Retinal pigment epithelial cell (primary cell): ENCODE data around the gene TNS3.
"Not testable (repeated sequence)": the region's sequence is repeated elsewhere in the genome, so short reads cannot be mapped to it uniquely, and the experiment has no call there.

Experiments
- DNase-seq: peaks from one replicate; pipeline ENCODE4 v3.0.0-alpha.2; 2010; ENCODE audit warnings: low read depth
- H3K4me3 ChIP-seq: 2 replicates; pipeline ENCODE4 v1.5.1; 2011; ENCODE audit warnings: mild to moderate bottlenecking, low read length, control low read depth, moderate library complexity
- TF ChIP-seq, protein P1 (sequence below): conservative IDR thresholded peaks from 2 replicates; pipeline ENCODE4 v1.5.1; 2011; ENCODE audit warnings: low read depth, low read length, control low read depth, inconsistent platforms

Gene TNS3

DNA sequence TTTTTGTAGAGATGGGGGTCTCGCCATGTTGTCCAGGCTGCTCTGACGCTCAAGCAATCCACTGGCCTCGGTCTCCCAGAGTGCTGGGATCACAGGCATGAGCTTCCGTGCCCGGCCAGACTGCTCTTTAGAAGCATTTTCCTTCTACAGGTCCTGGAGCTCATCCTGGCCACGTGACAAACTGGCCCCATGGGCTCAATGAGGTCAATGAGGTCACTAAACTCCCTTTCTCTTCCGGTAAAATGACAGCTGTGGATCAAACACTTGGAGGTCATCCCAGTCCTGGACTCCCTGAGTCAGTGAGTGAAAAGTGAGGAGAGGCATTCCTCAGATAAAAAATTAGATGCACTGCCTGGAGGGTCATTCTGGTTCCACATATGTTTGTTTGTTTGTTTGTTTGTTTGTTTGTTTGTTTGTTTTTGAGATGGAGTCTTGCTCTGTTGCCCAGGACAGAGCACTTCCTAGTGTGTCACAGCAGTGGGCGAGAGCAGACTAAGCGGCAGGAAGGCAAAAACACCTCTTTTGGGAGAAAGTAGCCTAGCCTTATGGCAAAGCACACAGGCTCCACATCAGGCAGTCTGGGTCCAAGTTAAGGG lies 134.9 kb downstream of the TNS3 start:
- H3K4me3 ChIP-seq, result no peak overlapping the region
- TF ChIP-seq, protein P1, sequence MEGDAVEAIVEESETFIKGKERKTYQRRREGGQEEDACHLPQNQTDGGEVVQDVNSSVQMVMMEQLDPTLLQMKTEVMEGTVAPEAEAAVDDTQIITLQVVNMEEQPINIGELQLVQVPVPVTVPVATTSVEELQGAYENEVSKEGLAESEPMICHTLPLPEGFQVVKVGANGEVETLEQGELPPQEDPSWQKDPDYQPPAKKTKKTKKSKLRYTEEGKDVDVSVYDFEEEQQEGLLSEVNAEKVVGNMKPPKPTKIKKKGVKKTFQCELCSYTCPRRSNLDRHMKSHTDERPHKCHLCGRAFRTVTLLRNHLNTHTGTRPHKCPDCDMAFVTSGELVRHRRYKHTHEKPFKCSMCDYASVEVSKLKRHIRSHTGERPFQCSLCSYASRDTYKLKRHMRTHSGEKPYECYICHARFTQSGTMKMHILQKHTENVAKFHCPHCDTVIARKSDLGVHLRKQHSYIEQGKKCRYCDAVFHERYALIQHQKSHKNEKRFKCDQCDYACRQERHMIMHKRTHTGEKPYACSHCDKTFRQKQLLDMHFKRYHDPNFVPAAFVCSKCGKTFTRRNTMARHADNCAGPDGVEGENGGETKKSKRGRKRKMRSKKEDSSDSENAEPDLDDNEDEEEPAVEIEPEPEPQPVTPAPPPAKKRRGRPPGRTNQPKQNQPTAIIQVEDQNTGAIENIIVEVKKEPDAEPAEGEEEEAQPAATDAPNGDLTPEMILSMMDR, result no peak
- no peak for DNase-seq

DNA sequence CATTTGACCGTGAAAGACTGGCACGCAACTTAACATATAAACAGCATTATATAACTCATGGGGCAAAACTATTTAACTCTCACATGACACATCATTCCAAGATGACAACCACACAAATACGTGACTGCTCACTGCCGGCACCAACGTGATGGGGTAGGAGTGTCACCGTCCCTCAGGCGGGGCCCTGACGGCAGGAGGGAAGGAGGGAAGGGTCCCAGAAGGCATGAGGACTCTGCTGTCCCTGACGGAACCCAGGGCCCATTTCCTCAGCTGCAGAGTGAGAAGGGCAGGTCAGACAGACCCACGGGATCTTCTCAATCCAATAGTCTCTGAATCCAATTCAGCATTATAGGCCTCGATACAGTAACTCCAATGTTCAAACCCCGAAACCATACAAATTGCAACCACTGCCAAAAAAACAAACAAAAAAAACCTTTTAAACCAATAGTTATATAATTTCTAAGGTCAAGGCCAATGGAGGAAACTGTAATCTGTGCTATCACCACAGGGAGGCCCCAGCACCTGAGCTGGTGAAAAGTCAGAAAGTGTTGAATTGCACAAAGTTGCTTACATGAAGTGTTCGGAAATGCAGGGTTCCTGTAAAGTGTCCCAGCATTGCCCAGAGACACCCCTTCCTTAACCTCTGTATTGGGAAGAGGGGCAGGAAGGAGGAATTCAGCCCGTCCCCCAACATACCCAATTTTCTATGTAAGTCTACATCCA lies 137.4 kb downstream of the TNS3 start:
- no peak overlapping the region for H3K4me3 ChIP-seq
- no peak for DNase-seq
- TF ChIP-seq, protein P1, result peak; percentile 71

DNA sequence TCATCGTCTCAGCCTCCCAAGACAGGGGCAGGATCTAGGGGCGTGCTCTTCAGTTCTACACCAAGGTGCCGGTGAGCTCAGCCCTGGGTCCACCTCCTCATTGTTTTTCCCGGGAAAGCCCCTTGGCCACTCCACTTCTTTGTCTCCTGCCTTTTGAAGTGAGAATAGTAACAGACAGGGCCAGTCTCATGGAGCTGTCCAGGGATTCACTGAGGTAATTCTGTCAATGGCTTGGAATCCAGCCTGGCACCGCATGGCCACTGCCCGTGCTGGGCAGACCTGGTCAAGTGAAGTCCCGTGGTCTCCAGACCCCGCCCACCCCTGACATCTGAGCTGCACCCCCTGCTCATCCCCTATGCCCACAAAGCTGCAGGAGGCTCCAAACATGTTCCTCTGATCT lies 138.9 kb downstream of the TNS3 start:
- no peak for DNase-seq
- no peak overlapping the region for H3K4me3 ChIP-seq
- TF ChIP-seq, protein P1, result no peak

DNA sequence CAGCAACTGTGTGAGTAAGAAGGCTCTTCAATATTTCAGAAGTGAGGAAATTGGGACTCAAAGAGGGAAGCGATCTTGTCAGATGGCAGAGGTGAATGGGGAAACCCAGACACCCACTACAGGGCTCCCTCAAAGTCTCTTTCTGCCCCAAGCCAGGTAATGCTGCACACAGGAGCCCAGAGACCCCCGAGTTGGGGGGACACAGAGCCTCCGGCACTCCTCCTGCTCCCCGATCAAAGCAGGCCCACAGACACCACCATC lies 139.4 kb downstream of the TNS3 start:
- H3K4me3 ChIP-seq, result no peak overlapping the region
- no peak for DNase-seq
- TF ChIP-seq, protein P1, result no peak

DNA sequence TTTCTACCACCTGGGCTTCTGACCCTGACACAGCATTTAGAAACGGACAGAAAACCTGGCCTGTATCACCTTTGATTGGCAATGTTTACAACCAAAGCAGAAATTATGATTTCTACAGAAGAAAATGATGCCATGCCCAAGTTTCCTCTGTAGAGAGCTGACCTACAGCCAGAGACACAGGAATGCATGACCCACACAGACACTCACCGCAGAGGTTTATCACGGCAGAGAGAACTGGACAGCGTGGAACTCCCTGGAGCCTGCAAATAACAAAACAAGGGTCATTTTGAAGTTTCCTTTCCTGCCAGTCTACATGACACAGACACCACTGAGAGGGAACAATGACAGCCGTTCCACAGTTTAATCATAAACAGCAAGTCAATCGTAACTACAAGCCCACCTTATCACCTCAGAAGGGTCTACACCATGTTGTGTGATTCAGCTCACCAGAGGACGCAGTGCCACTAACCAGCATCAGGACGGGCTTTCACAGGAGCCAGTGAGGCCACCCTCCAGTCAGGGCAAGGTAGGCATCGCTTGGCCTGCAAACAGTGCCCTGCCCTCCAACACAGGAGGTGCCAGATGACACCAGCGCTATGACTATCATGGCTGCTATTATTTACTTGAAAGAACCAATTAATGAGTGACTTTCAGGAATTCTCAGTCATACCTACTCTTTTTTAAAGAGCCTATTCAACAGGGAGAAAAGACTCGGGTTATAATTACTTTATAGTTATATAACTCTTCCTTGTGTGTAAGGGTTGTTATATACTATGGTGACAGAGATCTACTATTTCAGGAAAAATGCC lies 139.9 kb downstream of the TNS3 start:
- no peak for DNase-seq
- no peak overlapping the region for H3K4me3 ChIP-seq
- TF ChIP-seq, protein P1, result no peak

DNA sequence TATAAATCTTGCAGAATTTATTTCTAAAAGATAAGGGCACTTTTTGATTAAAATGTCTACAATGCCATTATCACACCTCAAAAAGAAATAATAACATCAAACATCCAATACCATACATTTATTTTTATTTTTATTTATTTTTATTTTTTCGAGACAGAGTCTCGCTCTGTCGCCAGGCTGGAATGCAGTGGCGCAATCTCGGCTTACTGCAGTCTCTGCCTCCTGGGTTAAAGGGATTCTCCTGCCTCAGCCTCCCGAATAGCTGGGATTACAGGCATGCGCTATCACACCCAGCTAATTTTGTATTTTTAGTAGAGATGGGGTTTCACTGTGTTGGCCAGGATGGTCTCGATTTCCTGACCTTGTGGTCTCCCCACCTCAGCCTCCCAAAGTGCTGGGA lies 140.9 kb downstream of the TNS3 start:
- not testable (repeated sequence) for H3K4me3 ChIP-seq, DNase-seq

DNA sequence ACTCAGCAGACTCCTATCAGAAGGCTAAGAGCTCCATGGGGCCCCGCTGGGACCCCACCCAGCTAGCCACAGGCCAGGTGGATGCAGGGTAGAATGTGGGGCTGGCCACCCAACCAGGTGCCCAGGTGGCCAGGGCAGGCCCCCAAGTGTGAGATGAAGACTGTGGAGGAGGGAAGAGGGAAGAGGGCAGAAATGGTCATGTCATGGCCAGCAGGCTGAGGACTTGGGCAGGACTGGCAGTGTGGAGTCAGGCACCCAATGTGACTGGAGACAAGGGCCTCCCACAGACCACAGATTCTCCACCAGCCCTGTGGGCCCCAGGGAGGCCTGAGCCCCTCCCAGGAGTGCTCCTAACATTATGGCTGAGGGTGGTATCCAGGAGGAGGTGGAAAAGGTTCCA lies 141.6 kb downstream of the TNS3 start:
- no peak overlapping the region for H3K4me3 ChIP-seq
- DNase-seq, result no peak
- TF ChIP-seq, protein P1, result no peak
